Measurements from ENCODE around the gene DNAJB5. TPM values are rescaled to one million over a fixed set of nuclear protein-coding genes. Genes with fewer than 3 reads are reported as not detected.

The DNAJB5 gene
- total RNA-seq, 3 donors from 2014 or later, result 1.2 to 32.9 (median 5.8) TPM

DNA sequence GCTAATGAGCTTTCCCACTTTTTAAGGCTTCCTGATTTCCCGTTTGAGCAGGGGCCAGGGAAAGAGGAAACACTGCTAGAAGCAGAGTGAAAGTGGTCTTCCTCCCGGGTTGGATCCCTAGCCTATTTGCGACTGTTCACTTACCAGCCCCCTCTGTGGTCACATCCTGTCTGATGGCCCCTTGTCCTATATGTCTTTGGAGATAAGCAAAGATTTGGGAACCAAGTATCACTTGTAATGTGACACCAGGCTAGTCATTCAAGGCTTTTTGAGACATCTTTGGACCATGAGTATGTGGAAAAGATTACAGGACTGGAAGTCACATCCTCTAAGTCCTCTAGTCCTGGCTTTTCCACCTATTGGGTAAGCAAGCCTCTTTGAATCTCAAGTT lies 6.1 kb downstream of the DNAJB5 start:
- no peaks in the 10 kb centered on the region for H3K36me3 ChIP-seq (ENCODE audit: low read depth)
- no peak for ATAC-seq
- intact Hi-C loops (cut with DNase I, micrococcal nuclease), result no loop called here
- no peak for DNase-seq
- no peaks in the 10 kb centered on the region for H3K4me1 ChIP-seq (ENCODE audit: low read depth)
- TF ChIP-seq, protein P1, sequence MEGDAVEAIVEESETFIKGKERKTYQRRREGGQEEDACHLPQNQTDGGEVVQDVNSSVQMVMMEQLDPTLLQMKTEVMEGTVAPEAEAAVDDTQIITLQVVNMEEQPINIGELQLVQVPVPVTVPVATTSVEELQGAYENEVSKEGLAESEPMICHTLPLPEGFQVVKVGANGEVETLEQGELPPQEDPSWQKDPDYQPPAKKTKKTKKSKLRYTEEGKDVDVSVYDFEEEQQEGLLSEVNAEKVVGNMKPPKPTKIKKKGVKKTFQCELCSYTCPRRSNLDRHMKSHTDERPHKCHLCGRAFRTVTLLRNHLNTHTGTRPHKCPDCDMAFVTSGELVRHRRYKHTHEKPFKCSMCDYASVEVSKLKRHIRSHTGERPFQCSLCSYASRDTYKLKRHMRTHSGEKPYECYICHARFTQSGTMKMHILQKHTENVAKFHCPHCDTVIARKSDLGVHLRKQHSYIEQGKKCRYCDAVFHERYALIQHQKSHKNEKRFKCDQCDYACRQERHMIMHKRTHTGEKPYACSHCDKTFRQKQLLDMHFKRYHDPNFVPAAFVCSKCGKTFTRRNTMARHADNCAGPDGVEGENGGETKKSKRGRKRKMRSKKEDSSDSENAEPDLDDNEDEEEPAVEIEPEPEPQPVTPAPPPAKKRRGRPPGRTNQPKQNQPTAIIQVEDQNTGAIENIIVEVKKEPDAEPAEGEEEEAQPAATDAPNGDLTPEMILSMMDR (IDR thresholded peaks at IDR 0.05), result no peak
- no peak overlapping the region for H3K4me3 ChIP-seq
- no peaks in the 10 kb centered on the region for H3K9me3 ChIP-seq

DNA sequence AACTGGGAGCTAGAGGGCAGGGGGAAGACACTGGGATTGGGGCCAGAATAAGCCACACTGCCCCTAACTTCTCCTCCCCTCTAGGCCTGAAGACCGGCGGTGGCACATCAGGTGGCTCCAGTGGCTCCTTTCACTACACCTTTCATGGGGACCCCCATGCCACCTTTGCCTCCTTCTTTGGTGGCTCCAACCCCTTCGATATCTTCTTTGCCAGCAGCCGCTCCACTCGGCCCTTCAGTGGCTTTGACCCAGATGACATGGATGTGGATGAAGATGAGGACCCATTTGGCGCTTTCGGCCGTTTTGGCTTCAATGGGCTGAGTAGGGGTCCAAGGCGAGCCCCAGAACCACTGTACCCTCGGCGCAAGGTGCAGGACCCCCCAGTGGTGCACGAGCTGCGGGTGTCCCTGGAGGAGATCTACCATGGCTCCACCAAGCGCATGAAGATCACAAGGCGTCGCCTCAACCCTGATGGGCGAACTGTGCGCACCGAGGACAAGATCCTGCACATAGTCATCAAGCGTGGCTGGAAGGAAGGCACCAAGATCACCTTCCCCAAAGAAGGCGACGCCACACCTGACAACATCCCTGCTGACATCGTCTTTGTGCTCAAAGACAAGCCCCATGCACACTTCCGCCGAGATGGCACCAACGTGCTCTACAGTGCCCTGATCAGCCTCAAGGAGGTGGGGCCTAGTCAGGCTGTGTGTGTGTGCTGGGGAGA lies 6.8 kb downstream of the DNAJB5 start:
- ATAC-seq, result no peak
- Histone ChIP-seq H3K9me3 (no peaks in the 10 kb centered on the region), H3K36me3 (ENCODE audit: low read depth) (no peaks in the 10 kb centered on the region), H3K4me3 (no peak overlapping the region), H3K4me1 (ENCODE audit: low read depth) (no peaks in the 10 kb centered on the region)
- TF ChIP-seq, protein P1 (IDR thresholded peaks at IDR 0.05), result no peak
- no peak for DNase-seq
- intact Hi-C loops (cut with DNase I, micrococcal nuclease), result no loop called here

DNA sequence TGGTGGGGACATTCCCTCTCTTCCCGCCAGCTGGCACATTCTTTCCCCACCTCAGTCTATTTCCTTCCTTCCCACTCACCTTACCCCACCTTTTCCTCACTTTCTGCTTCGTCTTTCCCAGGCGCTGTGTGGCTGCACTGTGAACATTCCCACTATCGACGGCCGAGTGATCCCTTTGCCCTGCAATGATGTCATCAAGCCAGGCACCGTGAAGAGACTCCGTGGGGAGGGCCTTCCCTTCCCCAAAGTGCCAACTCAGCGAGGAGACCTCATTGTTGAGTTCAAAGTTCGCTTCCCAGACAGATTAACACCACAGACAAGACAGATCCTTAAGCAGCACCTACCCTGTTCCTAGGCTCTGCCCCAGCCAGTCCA lies 7.3 kb downstream of the DNAJB5 start:
- intact Hi-C loops (cut with DNase I, micrococcal nuclease), result no loop called here
- Histone ChIP-seq H3K4me3 (no peak overlapping the region), H3K36me3 (ENCODE audit: low read depth) (no peaks in the 10 kb centered on the region), H3K9me3 (no peaks in the 10 kb centered on the region), H3K4me1 (ENCODE audit: low read depth) (no peaks in the 10 kb centered on the region)
- no peak for ATAC-seq
- TF ChIP-seq, protein P1 (IDR thresholded peaks at IDR 0.05), result no peak
- DNase-seq, result no peak

DNA sequence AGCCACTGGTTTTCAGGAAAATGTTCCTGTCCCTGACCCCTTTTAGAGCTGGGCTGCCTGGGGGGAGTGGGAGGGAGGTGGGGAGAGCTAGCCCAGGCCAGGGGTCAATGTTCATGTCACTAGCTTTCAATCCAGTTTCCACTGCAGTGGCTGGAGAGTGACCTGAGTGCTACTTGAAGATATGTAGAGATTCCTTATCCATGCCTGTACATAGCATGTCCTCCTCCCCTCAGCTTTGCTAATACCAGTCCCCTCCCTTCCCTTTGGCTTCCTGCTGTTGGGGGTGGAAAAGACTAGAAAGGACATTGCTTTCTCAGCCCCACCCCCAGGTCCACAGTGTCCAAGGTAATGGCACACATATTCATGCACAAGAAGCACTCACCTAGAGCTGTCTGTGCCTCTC lies 7.8 kb downstream of the DNAJB5 start:
- DNase-seq (no peak), ATAC-seq (no peak)
- no peak overlapping the region for H3K4me3 ChIP-seq
- no peaks in the 10 kb centered on the region for H3K9me3 ChIP-seq
- no peaks in the 10 kb centered on the region for H3K36me3 ChIP-seq (ENCODE audit: low read depth)
- intact Hi-C loops (cut with DNase I, micrococcal nuclease), result no loop called here
- no peaks in the 10 kb centered on the region for H3K4me1 ChIP-seq (ENCODE audit: low read depth)
- TF ChIP-seq, protein P1 (IDR thresholded peaks at IDR 0.05), result no peak

DNA sequence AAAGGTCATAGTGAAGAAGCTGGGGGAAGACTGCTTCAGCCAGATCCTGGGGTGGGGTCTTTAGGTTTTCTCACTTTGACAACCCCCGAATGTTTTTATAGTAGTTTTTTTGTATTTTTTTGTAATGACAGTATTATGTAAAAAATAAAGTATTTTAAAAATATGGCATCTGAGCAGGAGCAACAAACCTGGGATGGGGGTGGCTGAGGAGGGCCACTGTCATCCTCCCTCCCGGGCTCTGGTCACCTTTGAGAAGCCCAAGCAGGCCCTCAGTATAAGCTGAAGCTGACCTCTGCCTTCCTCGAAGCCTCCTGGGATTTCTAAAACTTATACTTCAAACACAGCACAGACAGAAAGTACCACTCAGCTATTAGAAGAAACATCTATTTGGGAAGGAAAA lies 8.7 kb downstream of the DNAJB5 start:
- no peak overlapping the region for H3K4me3 ChIP-seq
- H3K4me1 ChIP-seq (ENCODE audit: low read depth), result no peaks in the 10 kb centered on the region
- DNase-seq (no peak), ATAC-seq (no peak)
- TF ChIP-seq, protein P1 (IDR thresholded peaks at IDR 0.05), result no peak
- H3K9me3 ChIP-seq, result no peaks in the 10 kb centered on the region
- intact Hi-C loops (cut with DNase I, micrococcal nuclease), result no loop called here
- no peaks in the 10 kb centered on the region for H3K36me3 ChIP-seq (ENCODE audit: low read depth)

DNA sequence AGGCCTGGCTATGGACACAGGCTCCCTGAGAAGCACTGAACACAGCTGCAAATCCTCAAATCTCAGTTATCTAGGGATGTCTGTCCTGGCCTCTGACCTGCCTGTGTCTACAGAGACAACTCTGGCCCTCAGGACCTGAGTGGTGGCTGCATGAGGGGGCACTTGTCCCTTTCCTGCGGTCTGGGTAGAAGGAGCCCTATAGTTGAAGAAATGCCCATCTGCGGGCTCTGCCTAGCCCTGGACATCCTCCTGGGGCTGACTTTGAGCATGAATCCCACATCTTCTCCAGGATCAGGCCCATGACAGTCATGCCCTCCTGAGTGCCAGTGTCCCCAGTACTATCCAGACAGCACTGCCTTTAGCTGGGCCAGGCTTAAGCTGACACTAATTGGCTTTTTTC lies 10.0 kb downstream of the DNAJB5 start:
- intact Hi-C loops (cut with DNase I, micrococcal nuclease), result no loop called here
- Histone ChIP-seq H3K9me3 (no peaks in the 10 kb centered on the region), H3K4me1 (ENCODE audit: low read depth) (no peaks in the 10 kb centered on the region), H3K4me3 (no peak overlapping the region), H3K36me3 (ENCODE audit: low read depth) (no peaks in the 10 kb centered on the region)
- no peak for ATAC-seq
- TF ChIP-seq, protein P1 (IDR thresholded peaks at IDR 0.05), result no peak
- no peak for DNase-seq
